ENCODE results near the gene LASP1NB.
"Not testable (repeated sequence)": the region's sequence is repeated elsewhere in the genome, so short reads cannot be mapped to it uniquely, and the experiment has no call there.

Gene LASP1NB

GRCh38 chr17:38969281-38969680 is 43.9 kb downstream of the LASP1NB start:
- no peak for DNase-seq

- DNase-seq = no peak
Observed at GRCh38 chr17:38970128-38970527, 44.7 kb downstream of the LASP1NB start.

GRCh38 chr17:38970804-38971203 is 45.4 kb downstream of the LASP1NB start:
- DNase-seq = no peak

GRCh38 chr17:38976187-38976551 is 50.8 kb downstream of the LASP1NB start:
- not testable (repeated sequence) for DNase-seq

DNA sequence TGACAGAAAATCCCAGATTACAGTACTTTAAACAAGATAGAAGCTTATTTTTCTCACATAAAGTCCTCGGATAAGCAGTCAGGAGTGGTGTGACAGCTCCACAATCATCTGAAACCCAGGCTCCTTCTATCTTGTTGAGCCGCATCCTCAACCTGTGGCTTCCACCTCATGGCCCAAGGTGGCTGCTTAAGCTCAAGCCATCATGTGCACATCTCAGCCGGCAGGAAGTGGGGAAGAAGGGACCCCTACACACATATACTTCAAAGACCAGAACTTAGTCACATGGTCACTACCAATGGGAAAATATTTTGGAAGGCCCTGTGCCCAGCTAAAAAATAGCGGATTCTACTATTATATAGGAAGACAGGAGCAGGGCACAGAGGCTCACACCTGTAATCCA is 52.8 kb downstream of the LASP1NB start:
- no peak for DNase-seq

All from GOT3 (cell line).